Tibial artery (tissue), 4 donors: ENCODE results near the gene KRT6B.

Experiments used
- DNase-seq, 2 donors: peaks; one replicate each; pipeline ENCODE4 v3.0.0-alpha.2; 2019
- H3K27ac ChIP-seq, 2 donors: fragments of 200-600 bp; sonication (generic) in 1 of 2; 1 replicate in 1 of 2; 2 replicates in 1 of 2; pipeline ENCODE4 v1.5.1; 2018 to 2019; ENCODE audit warnings: mild to moderate bottlenecking in 1 of 2
- H3K27me3 ChIP-seq, 2 donors: fragments of 200-600 bp; sonication (generic) in 1 of 2; one replicate each; pipeline versions ENCODE4 v1.5.1 to v1.6.0; 2016 to 2019
- H3K36me3 ChIP-seq, 3 donors: fragments of 200-600 bp; sonication (generic) in 2 of 3; one replicate each; pipeline ENCODE4 v1.5.1; 2016 to 2019; ENCODE audit warnings: mild to moderate bottlenecking in 2 of 3
- H3K4me1 ChIP-seq, 4 donors: fragments of 200-600 bp; sonication (generic) in 2 of 4; 1 replicate in 3 of 4; 2 replicates in 1 of 4; pipeline ENCODE4 v1.5.1; 2016 to 2019
- H3K4me3 ChIP-seq, 2 donors: fragments of 200-600 bp; sonication (generic) in 1 of 2; 1 replicate in 1 of 2; 2 replicates in 1 of 2; pipeline ENCODE4 v1.5.1; 2018 to 2019; ENCODE audit warnings: mild to moderate bottlenecking in 2 of 2
- H3K9me3 ChIP-seq, 3 donors: fragments of 200-600 bp; sonication (generic) in 1 of 3; one replicate each; pipeline ENCODE4 v1.5.1; 2016 to 2019
- CTCF ChIP-seq, 2 experiments: fragments of 200-600 bp in 1 of 2; fragments of 450-650 bp in 1 of 2; IDR thresholded peaks; one replicate each; pipeline ENCODE4 v1.5.1; 2017 to 2019; ENCODE audit warnings: antibody characterized with exemption in 2 of 2, mild to moderate bottlenecking in 1 of 2, moderate library complexity in 1 of 2
- intact Hi-C: fragments of 100-400 bp; cut with DNase I; formaldehyde crosslinking; loops from one replicate; pipeline ENCODE4 v1.15.0; 2023; ENCODE audit warnings: low total_unique reads

The KRT6B gene

GRCh38 chr12:52444647-52445595 is 7.0 kb downstream of the KRT6B start:
- intact Hi-C loops, result no loop called here
- Histone ChIP-seq H3K4me3 (no peak overlapping the region), H3K27ac (no peak overlapping the region), H3K36me3 (no peaks in the 10 kb centered on the region), H3K27me3 (peaks cover 0 to 23% of the 10 kb centered on the region in 2 donors), H3K4me1 (no peaks in the 10 kb centered on the region), H3K9me3 (no peaks in the 10 kb centered on the region)
- no peak for TF ChIP-seq CTCF (IDR thresholded peaks at IDR 0.05)
- DNase-seq, result no peak

GRCh38 chr12:52443966-52444365 is 8.0 kb downstream of the KRT6B start:
- H3K4me3 ChIP-seq, result no peak overlapping the region
- no peaks in the 10 kb centered on the region for H3K36me3 ChIP-seq
- no peaks in the 10 kb centered on the region for H3K4me1 ChIP-seq
- no peak for TF ChIP-seq CTCF (IDR thresholded peaks at IDR 0.05)
- no peak for DNase-seq
- no peak overlapping the region for H3K27ac ChIP-seq
- no peaks in the 10 kb centered on the region for H3K9me3 ChIP-seq
- peaks cover 0 to 31% of the 10 kb centered on the region in 2 donors for H3K27me3 ChIP-seq
- intact Hi-C loops, result no loop called here

- no peak for TF ChIP-seq CTCF (IDR thresholded peaks at IDR 0.05)
- no peaks in the 10 kb centered on the region for H3K36me3 ChIP-seq
- no peak for DNase-seq
- H3K9me3 ChIP-seq, result no peaks in the 10 kb centered on the region
- intact Hi-C loops, result no loop called here
- H3K4me1 ChIP-seq, result no peaks in the 10 kb centered on the region
- peaks cover 0 to 42% of the 10 kb centered on the region in 2 donors for H3K27me3 ChIP-seq
- no peak overlapping the region for H3K4me3 ChIP-seq
- no peak overlapping the region for H3K27ac ChIP-seq
Measured at GRCh38 chr12:52442600-52443061, 9.3 kb downstream of the KRT6B start.

DNA sequence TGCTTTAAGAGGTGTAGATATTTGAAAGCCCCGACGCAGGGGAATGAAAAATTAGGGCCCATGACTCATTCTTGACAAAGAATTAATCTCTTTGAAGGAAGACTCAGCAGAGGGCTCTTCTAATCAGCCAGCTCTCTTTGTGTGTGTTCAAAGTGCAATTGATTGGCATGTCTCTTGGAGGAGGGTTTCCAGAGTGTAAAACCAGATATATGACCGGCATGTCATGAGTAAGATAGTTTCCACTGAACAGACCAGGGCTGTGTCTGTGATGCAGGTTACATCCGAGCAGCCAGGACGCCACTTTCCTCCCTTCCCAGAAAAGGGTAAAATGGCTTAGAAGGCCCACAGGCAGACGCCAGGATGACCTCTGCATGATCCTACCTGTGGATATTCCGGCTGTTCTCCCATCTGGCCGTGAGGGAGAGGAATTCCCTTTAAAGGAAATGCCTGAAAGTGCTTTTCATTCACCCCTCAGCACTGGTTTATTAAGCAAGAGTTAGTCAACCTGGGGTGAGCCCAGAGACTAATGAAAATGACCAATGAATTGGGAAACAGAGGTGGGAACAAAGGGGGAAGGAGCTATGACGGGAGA is 10.5 kb downstream of the KRT6B start:
- TF ChIP-seq CTCF (IDR thresholded peaks at IDR 0.05), result no peak
- H3K27me3 ChIP-seq, result peaks cover 0 to 39% of the 10 kb centered on the region in 2 donors
- H3K4me1 ChIP-seq, result no peaks in the 10 kb centered on the region
- intact Hi-C loops, result no loop called here
- H3K36me3 ChIP-seq, result no peaks in the 10 kb centered on the region
- no peak overlapping the region for H3K27ac ChIP-seq
- DNase-seq, result no peak
- no peaks in the 10 kb centered on the region for H3K9me3 ChIP-seq
- H3K4me3 ChIP-seq, result no peak overlapping the region

- intact Hi-C loops, result no loop called here
- Histone ChIP-seq H3K4me3 (no peak overlapping the region), H3K27ac (no peak overlapping the region), H3K4me1 (no peaks in the 10 kb centered on the region), H3K27me3 (peaks cover 0 to 39% of the 10 kb centered on the region in 2 donors), H3K36me3 (no peaks in the 10 kb centered on the region), H3K9me3 (no peaks in the 10 kb centered on the region)
- no peak for DNase-seq
- TF ChIP-seq CTCF (IDR thresholded peaks at IDR 0.05), result no peak
Measured at GRCh38 chr12:52440821-52441319, 11.1 kb downstream of the KRT6B start.
